SJSA1 (cell line): Measurements from ENCODE around the gene PAK5. TPM values are rescaled to one million over a fixed set of nuclear protein-coding genes. Genes with fewer than 3 reads are reported as not detected.

Experiments
- DNase-seq, 2 experiments: peaks; one replicate each; pipeline ENCODE4 v3.0.0-alpha.2; 2015 to 2020; ENCODE audit warnings: low spot score in 2 of 2, low read depth in 1 of 2
- H3K27ac ChIP-seq: fragments of 250-450 bp; sonication (Bioruptor Pico); 2 replicates; pipeline ENCODE4 v1.5.1; 2020; ENCODE audit warnings: mild to moderate bottlenecking, moderate library complexity
- H3K27me3 ChIP-seq: fragments of 250-450 bp; sonication (Bioruptor Pico); replicated peaks from 2 replicates; pipeline ENCODE4 v1.5.1; 2020; ENCODE audit warnings: mild to moderate bottlenecking, moderate library complexity
- H3K36me3 ChIP-seq: fragments of 250-450 bp; sonication (Bioruptor Pico); 2 replicates; pipeline ENCODE4 v1.5.1; 2020; ENCODE audit warnings: mild to moderate bottlenecking
- H3K4me1 ChIP-seq: fragments of 250-450 bp; sonication (Bioruptor Pico); replicated peaks from 2 replicates; pipeline ENCODE4 v1.6.1; 2021; ENCODE audit warnings: mild to moderate bottlenecking
- H3K4me3 ChIP-seq: fragments of 250-450 bp; sonication (Bioruptor Pico); 2 replicates; pipeline ENCODE4 v1.5.1; 2020; ENCODE audit warnings: mild to moderate bottlenecking
- H3K9me3 ChIP-seq: fragments of 250-450 bp; sonication (Bioruptor Pico); replicated peaks from 2 replicates; pipeline ENCODE4 v1.5.1; 2020; ENCODE audit warnings: mild to moderate bottlenecking
- total RNA-seq: library from RNA; depleted of rRNA; stranded (reverse); fragments of >200 nt; shearing (Covaris generic); gene quantifications from 2 replicates; pipeline ENCODE4 v1.2.3, GENCODE V29; 2014

PAK5 gene
- total RNA-seq, 1 experiment from 2014 or later: not detected

GRCh38 chr20:9523636-9524035 lies 315.2 kb downstream of the PAK5 start:
- no peaks in the 10 kb centered on the region for H3K4me1 ChIP-seq
- H3K4me3 ChIP-seq: no peak overlapping the region
- H3K36me3 ChIP-seq: no peaks in the 10 kb centered on the region
- no peak overlapping the region for H3K27ac ChIP-seq
- H3K27me3 ChIP-seq: peaks cover 8% of the 10 kb centered on the region; the same call in 1 of the 2 replicates
- no peaks in the 10 kb centered on the region for H3K9me3 ChIP-seq
- DNase-seq: no peak

- Histone ChIP-seq H3K27ac (no peak overlapping the region), H3K4me3 (no peak overlapping the region), H3K27me3 (peaks cover 25% of the 10 kb centered on the region), H3K36me3 (no peaks in the 10 kb centered on the region), H3K4me1 (no peaks in the 10 kb centered on the region), H3K9me3 (no peaks in the 10 kb centered on the region)
- DNase-seq: no peak
Observed at GRCh38 chr20:9520086-9520485, 318.8 kb downstream of the PAK5 start.

- Histone ChIP-seq H3K27me3 (peaks cover 39% of the 10 kb centered on the region), H3K4me1 (no peaks in the 10 kb centered on the region)
Observed at GRCh38 chr20:9518576-9519175, 320.2 kb downstream of the PAK5 start.

GRCh38 chr20:9517297-9518162 lies 321.3 kb downstream of the PAK5 start:
- no peak overlapping the region for H3K27ac ChIP-seq

More at GRCh38 chr20:9518576-9519175, 320.2 kb downstream of the PAK5 start:
- Histone ChIP-seq H3K36me3 (no peaks in the 10 kb centered on the region), H3K4me3 (no peak overlapping the region), H3K9me3 (no peaks in the 10 kb centered on the region), H3K27ac (no peak overlapping the region)
- DNase-seq: no peak

GRCh38 chr20:9516234-9516871 lies 322.5 kb downstream of the PAK5 start:
- DNase-seq: no peak
- no peaks in the 10 kb centered on the region for H3K36me3 ChIP-seq
- H3K27me3 ChIP-seq: peaks cover 53% of the 10 kb centered on the region
- no peak overlapping the region for H3K4me3 ChIP-seq
- no peaks in the 10 kb centered on the region for H3K9me3 ChIP-seq
- H3K27ac ChIP-seq: no peak overlapping the region
- H3K4me1 ChIP-seq: no peaks in the 10 kb centered on the region

More at GRCh38 chr20:9517297-9518162, 321.3 kb downstream of the PAK5 start:
- DNase-seq: no peak
- peaks cover 49% of the 10 kb centered on the region for H3K27me3 ChIP-seq
- no peak overlapping the region for H3K4me3 ChIP-seq
- no peaks in the 10 kb centered on the region for H3K36me3 ChIP-seq
- no peaks in the 10 kb centered on the region for H3K9me3 ChIP-seq
- no peaks in the 10 kb centered on the region for H3K4me1 ChIP-seq

- H3K27ac ChIP-seq: no peak overlapping the region
- no peak for DNase-seq
- H3K27me3 ChIP-seq: peaks cover 58% of the 10 kb centered on the region
- no peaks in the 10 kb centered on the region for H3K9me3 ChIP-seq
- H3K4me1 ChIP-seq: no peaks in the 10 kb centered on the region
- H3K36me3 ChIP-seq: no peaks in the 10 kb centered on the region
- no peak overlapping the region for H3K4me3 ChIP-seq
Observed at GRCh38 chr20:9515741-9516233, 323.1 kb downstream of the PAK5 start.

GRCh38 chr20:9515214-9515585 lies 323.7 kb downstream of the PAK5 start:
- H3K36me3 ChIP-seq: no peaks in the 10 kb centered on the region
- no peaks in the 10 kb centered on the region for H3K9me3 ChIP-seq
- no peak overlapping the region for H3K4me3 ChIP-seq
- DNase-seq: no peak
- H3K4me1 ChIP-seq: no peaks in the 10 kb centered on the region
- H3K27me3 ChIP-seq: peaks cover 60% of the 10 kb centered on the region
- no peak overlapping the region for H3K27ac ChIP-seq

- H3K4me1 ChIP-seq: no peaks in the 10 kb centered on the region
- no peak within 1 kb of the TSS for H3K27ac ChIP-seq
- no peaks in the 10 kb centered on the region for H3K36me3 ChIP-seq
- no peak for DNase-seq
- H3K27me3 ChIP-seq: peaks cover 57% of the 10 kb centered on the region
- no peaks in the 10 kb centered on the region for H3K9me3 ChIP-seq
- no peak within 1 kb of the TSS for H3K4me3 ChIP-seq
Observed at GRCh38 chr20:9514461-9515213, 324.2 kb downstream of the PAK5 start, which contains the start of gene LAMP5. Gene LAMP5 (plus strand): TSS chr20:9514590. CDS start chr20:9514853, 263 bp downstream.

GRCh38 chr20:9514072-9514460 lies 324.8 kb downstream of the PAK5 start:
- no peak for DNase-seq
- Histone ChIP-seq H3K27me3 (peaks cover 52% of the 10 kb centered on the region), H3K36me3 (no peaks in the 10 kb centered on the region), H3K27ac (no peak overlapping the region), H3K4me1 (no peaks in the 10 kb centered on the region), H3K4me3 (no peak overlapping the region), H3K9me3 (no peaks in the 10 kb centered on the region)

GRCh38 chr20:9510911-9511310 lies 328.0 kb downstream of the PAK5 start:
- H3K4me1 ChIP-seq: no peaks in the 10 kb centered on the region
- H3K9me3 ChIP-seq: no peaks in the 10 kb centered on the region
- no peak overlapping the region for H3K27ac ChIP-seq
- no peaks in the 10 kb centered on the region for H3K36me3 ChIP-seq
- no peak overlapping the region for H3K4me3 ChIP-seq
- no peak for DNase-seq
- peaks cover 44% of the 10 kb centered on the region for H3K27me3 ChIP-seq

- H3K27ac ChIP-seq: no peak overlapping the region
- no peak for DNase-seq
- no peaks in the 10 kb centered on the region for H3K9me3 ChIP-seq
- H3K4me1 ChIP-seq: no peaks in the 10 kb centered on the region
- no peaks in the 10 kb centered on the region for H3K36me3 ChIP-seq
- H3K27me3 ChIP-seq: peaks cover 27% of the 10 kb centered on the region
- no peak overlapping the region for H3K4me3 ChIP-seq
Observed at GRCh38 chr20:9509246-9509645, 329.6 kb downstream of the PAK5 start.

GRCh38 chr20:9508696-9509178 lies 330.1 kb downstream of the PAK5 start:
- Histone ChIP-seq H3K4me1 (no peaks in the 10 kb centered on the region), H3K27me3 (peaks cover 22% of the 10 kb centered on the region), H3K36me3 (no peaks in the 10 kb centered on the region), H3K9me3 (no peaks in the 10 kb centered on the region), H3K4me3 (no peak overlapping the region), H3K27ac (no peak overlapping the region)
- no peak for DNase-seq

GRCh38 chr20:9508240-9508661 lies 330.6 kb downstream of the PAK5 start:
- Histone ChIP-seq H3K4me1 (no peaks in the 10 kb centered on the region), H3K36me3 (no peaks in the 10 kb centered on the region), H3K27ac (no peak overlapping the region), H3K27me3 (peaks cover 17% of the 10 kb centered on the region), H3K9me3 (no peaks in the 10 kb centered on the region), H3K4me3 (no peak overlapping the region)
- DNase-seq: no peak
